Smooth muscle cell (in vitro differentiated cells): ENCODE data around the gene PDE4D. TPM values are rescaled to one million over a fixed set of nuclear protein-coding genes. Genes with fewer than 3 reads are reported as not detected.

Experiments used
- DNase-seq: peaks from one replicate; lab custom pipeline; 2025; ENCODE audit not compliant: unreplicated experiment; lab: John Stamatoyannopoulos, UW
- H2AFZ ChIP-seq: fragments of 200-600 bp; sonication (generic); 2 replicates; pipeline ENCODE4 v1.6.0; 2016; ENCODE audit warnings: antibody characterized with exemption, low read depth, mild to moderate bottlenecking
- H3F3A ChIP-seq: fragments of 200-600 bp; sonication (generic); 2 replicates; pipeline ENCODE4 v1.6.0; 2017; ENCODE audit warnings: antibody characterized with exemption, low read depth
- H3K27ac ChIP-seq: fragments of 200-600 bp; sonication (generic); 2 replicates; pipeline ENCODE4 v1.5.1; 2016; ENCODE audit warnings: low read depth, mild to moderate bottlenecking
- H3K27me3 ChIP-seq: fragments of 200-600 bp; sonication (generic); 2 replicates; pipeline ENCODE4 v1.6.1; 2016; ENCODE audit warnings: low read depth, mild to moderate bottlenecking
- H3K36me3 ChIP-seq: fragments of 200-600 bp; sonication (generic); 2 replicates; pipeline ENCODE4 v1.5.1; 2016; ENCODE audit warnings: low read depth
- H3K4me1 ChIP-seq: fragments of 200-600 bp; sonication (generic); 2 replicates; pipeline ENCODE4 v1.5.1; 2016; ENCODE audit warnings: low read depth
- H3K4me2 ChIP-seq: fragments of 200-600 bp; sonication (generic); 2 replicates; pipeline ENCODE4 v1.6.0; 2016; ENCODE audit warnings: mild to moderate bottlenecking
- H3K4me3 ChIP-seq: fragments of 200-600 bp; sonication (generic); 2 replicates; pipeline ENCODE4 v1.5.1; 2016; ENCODE audit warnings: mild to moderate bottlenecking
- H3K79me2 ChIP-seq: fragments of 200-600 bp; sonication (generic); 2 replicates; pipeline ENCODE4 v1.6.0; 2016; ENCODE audit warnings: low read depth, mild to moderate bottlenecking
- H3K9ac ChIP-seq: fragments of 200-600 bp; sonication (generic); 2 replicates; pipeline ENCODE4 v1.6.0; 2016; ENCODE audit warnings: low read depth
- H3K9me3 ChIP-seq: fragments of 200-600 bp; sonication (generic); replicated peaks from 2 replicates; pipeline ENCODE4 v1.5.1; 2016; ENCODE audit warnings: low read depth
- H4K20me1 ChIP-seq: fragments of 200-600 bp; sonication (generic); 2 replicates; pipeline ENCODE4 v1.6.0; 2016; ENCODE audit warnings: low read depth
- WGBS: methylation state at CpG from one replicate; pipeline ENCODE4 v1.1.7; 2016; ENCODE audit warnings: low lambda C conversion rate; 5-methylcytosine and 5-hydroxymethylcytosine counted together
- polyA plus RNA-seq: library from polyadenylated mRNA; unstranded; fragments of >200 nt; fragmentation: Nextera tagmentation; extraction: Ambion mirVana; gene quantifications from 2 replicates; pipeline ENCODE4 v1.2.1, GENCODE V29; 2016
- total RNA-seq: library from RNA; depleted of rRNA; stranded (reverse); fragments of >200 nt; gene quantifications from 2 replicates; pipeline ENCODE4 v1.2.3, GENCODE V29; 2014
- TF ChIP-seq, protein P1 (sequence below): fragments of 200-600 bp; sonication (generic); IDR thresholded peaks from 2 replicates; pipeline ENCODE4 v1.5.1; 2017; ENCODE audit warnings: borderline replicate concordance, mild to moderate bottlenecking, antibody characterized with exemption; ENCODE audit not compliant: insufficient read depth, poor library complexity, severe bottlenecking

Gene PDE4D
- total and polyA plus RNA-seq, 2 experiments from 2014 or later = 16.4 to 61.0 TPM

GRCh38 chr5:59582746-59583145 lies 310.8 kb downstream of the PDE4D start:
- H3K27me3 ChIP-seq = no peaks in the 10 kb centered on the region

GRCh38 chr5:59579824-59580167 lies 313.7 kb downstream of the PDE4D start:
- no peak for DNase-seq
- no peak overlapping the region for H3K4me3 ChIP-seq
- no peaks in the 10 kb centered on the region for H3K79me2 ChIP-seq
- peaks cover 86% of the 10 kb centered on the region for H4K20me1 ChIP-seq
- no peaks in the 10 kb centered on the region for H3K27me3 ChIP-seq
- no peaks in the 10 kb centered on the region for H3K36me3 ChIP-seq
- TF ChIP-seq, protein P1, sequence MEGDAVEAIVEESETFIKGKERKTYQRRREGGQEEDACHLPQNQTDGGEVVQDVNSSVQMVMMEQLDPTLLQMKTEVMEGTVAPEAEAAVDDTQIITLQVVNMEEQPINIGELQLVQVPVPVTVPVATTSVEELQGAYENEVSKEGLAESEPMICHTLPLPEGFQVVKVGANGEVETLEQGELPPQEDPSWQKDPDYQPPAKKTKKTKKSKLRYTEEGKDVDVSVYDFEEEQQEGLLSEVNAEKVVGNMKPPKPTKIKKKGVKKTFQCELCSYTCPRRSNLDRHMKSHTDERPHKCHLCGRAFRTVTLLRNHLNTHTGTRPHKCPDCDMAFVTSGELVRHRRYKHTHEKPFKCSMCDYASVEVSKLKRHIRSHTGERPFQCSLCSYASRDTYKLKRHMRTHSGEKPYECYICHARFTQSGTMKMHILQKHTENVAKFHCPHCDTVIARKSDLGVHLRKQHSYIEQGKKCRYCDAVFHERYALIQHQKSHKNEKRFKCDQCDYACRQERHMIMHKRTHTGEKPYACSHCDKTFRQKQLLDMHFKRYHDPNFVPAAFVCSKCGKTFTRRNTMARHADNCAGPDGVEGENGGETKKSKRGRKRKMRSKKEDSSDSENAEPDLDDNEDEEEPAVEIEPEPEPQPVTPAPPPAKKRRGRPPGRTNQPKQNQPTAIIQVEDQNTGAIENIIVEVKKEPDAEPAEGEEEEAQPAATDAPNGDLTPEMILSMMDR = no peak
- 89% methylated on average over 1 of the region's 1 CpG for WGBS
- H3F3A ChIP-seq = no peaks in the 10 kb centered on the region
- H2AFZ ChIP-seq = no peak overlapping the region
- no peaks in the 10 kb centered on the region for H3K9me3 ChIP-seq
- no peak overlapping the region for H3K4me2 ChIP-seq
- no peak overlapping the region for H3K9ac ChIP-seq
- H3K4me1 ChIP-seq = no peaks in the 10 kb centered on the region
- no peak overlapping the region for H3K27ac ChIP-seq

More at GRCh38 chr5:59582746-59583145, 310.8 kb downstream of the PDE4D start:
- Histone ChIP-seq H3F3A (no peaks in the 10 kb centered on the region), H2AFZ (no peak overlapping the region), H3K4me3 (no peak overlapping the region), H3K9ac (no peak overlapping the region), H3K79me2 (no peaks in the 10 kb centered on the region), H3K36me3 (no peaks in the 10 kb centered on the region), H3K4me1 (peaks cover 6% of the 10 kb centered on the region), H4K20me1 (peaks cover 84% of the 10 kb centered on the region), H3K9me3 (no peaks in the 10 kb centered on the region), H3K4me2 (no peak overlapping the region), H3K27ac (no peak overlapping the region)
- DNase-seq = no peak
- TF ChIP-seq, protein P1 = no peak

- WGBS = 99% methylated on average over 2 of the region's 2 CpGs
- no peak overlapping the region for H3K4me3 ChIP-seq
- no peak overlapping the region for H2AFZ ChIP-seq
- no peaks in the 10 kb centered on the region for H3K4me1 ChIP-seq
- no peak overlapping the region for H3K4me2 ChIP-seq
- H4K20me1 ChIP-seq = peaks cover 85% of the 10 kb centered on the region
- H3K9me3 ChIP-seq = no peaks in the 10 kb centered on the region
- H3K36me3 ChIP-seq = no peaks in the 10 kb centered on the region
- no peaks in the 10 kb centered on the region for H3K27me3 ChIP-seq
- DNase-seq = no peak
- H3K9ac ChIP-seq = no peak overlapping the region
- H3K79me2 ChIP-seq = no peaks in the 10 kb centered on the region
- TF ChIP-seq, protein P1 = no peak
- H3K27ac ChIP-seq = no peak overlapping the region
- no peaks in the 10 kb centered on the region for H3F3A ChIP-seq
These were observed 314.3 kb downstream of the PDE4D start for GRCh38 chr5:59579101-59579823.

DNA sequence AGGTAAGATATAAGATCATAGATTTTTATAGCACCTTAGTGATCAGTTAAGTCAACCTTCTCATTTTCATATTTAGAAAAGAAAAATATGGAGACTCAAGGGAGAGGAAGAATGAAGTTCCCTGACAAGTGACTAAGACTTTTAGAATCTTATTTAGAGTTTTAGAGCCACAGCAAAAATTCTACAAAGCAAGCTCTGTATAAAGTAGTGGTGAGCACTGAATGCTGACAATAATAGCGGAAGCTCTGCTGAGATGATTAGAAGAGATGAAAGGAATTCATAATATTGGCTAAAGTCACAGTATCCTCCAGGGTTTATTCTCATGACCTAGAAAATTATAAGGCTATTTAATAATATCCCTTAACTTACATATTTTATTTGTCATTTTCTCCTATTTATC lies 316.0 kb downstream of the PDE4D start:
- no peak for DNase-seq
- TF ChIP-seq, protein P1 = no peak
- no peaks in the 10 kb centered on the region for H3K9me3 ChIP-seq
- no peak overlapping the region for H3K27ac ChIP-seq
- H3K79me2 ChIP-seq = no peaks in the 10 kb centered on the region
- 94% methylated on average over 1 of the region's 1 CpG for WGBS
- H3K4me3 ChIP-seq = no peak overlapping the region
- peaks cover 72% of the 10 kb centered on the region for H4K20me1 ChIP-seq
- H3K4me2 ChIP-seq = no peak overlapping the region
- H3F3A ChIP-seq = no peaks in the 10 kb centered on the region
- H3K36me3 ChIP-seq = no peaks in the 10 kb centered on the region
- H2AFZ ChIP-seq = no peak overlapping the region
- no peak overlapping the region for H3K9ac ChIP-seq
- no peaks in the 10 kb centered on the region for H3K4me1 ChIP-seq
- H3K27me3 ChIP-seq = no peaks in the 10 kb centered on the region
